GM21423 (cell line): ENCODE results near the gene KRT40.

ENCODE experiments used
- ATAC-seq: cut with Tn5 transposase; IDR thresholded peaks from one replicate; pipeline ENCODE4 v1.9.1; 2021; ENCODE audit warnings: mild to moderate bottlenecking, moderate library complexity; ENCODE audit not compliant: unreplicated experiment

The KRT40 gene

DNA sequence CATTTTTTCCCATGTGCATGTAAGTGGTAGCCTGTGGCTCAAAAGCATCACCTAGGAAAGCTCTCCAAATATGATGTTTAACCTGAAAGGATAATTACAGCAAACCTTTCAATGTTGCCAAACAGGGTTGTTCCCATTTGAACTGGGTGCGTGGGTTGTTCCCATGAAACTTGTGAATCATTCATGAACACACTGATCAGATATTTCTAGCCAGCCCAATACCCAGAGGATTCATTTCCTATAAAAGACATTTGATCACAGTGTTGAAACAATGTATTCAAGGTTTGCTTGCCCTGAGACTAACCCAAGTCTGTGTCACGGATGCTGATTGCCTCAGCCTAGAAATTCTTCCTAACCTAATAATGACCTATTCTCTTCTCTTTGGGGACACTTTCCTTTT, 30.2 kb downstream of the KRT40 start:
- ATAC-seq, result no peak

- ATAC-seq, result no peak
Observed at GRCh38 chr17:40952661-40953060, 31.5 kb downstream of the KRT40 start.

- ATAC-seq, result no peak
Observed at GRCh38 chr17:40952154-40952553, 32.0 kb downstream of the KRT40 start.

DNA sequence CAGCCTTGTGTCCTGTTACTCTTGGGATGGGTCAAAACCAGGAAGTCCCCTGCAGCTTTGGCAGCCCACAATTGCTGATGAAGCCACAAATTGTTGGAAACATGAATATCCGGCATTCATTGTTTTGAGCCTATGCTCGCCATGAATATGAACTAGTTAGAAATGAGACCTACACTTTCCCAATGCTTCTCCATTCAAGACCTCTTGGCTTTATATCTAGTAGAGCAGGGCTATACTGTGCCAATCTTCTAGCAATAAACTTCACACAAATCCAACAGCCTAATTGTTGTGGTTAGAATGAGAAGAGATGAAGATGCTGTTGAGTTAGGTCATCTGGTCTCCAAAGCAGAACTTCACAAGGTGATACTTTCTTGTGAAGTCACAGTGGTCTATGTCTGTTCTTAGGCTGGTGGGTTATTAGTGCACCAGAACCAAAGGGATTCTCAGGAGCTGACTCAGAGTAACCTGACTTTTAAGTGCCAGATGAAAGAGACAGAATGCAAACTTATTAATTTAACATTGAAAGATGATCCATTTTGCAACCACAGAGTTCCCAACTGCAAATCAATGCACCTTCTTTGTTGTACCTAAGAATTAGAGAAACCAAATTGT, 33.0 kb downstream of the KRT40 start:
- no peak for ATAC-seq

DNA sequence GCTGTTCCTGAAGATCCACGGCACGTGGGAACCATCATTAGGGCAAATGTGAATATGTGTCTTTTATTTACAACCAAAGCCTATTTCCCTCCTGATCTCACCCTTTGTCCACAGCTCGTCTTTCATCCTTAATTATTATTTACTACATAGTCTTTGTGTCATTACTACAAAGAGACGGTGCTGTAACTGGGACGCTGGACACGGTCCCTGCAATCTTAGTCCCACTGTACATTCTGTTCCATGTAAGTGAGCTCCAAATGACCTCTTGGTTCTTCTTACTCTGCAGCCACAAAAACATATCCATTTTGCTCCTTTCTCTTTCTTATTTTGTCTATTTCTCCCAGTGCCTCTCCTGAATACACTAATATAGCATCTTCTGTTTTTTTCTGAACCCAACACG, 34.0 kb downstream of the KRT40 start:
- no peak for ATAC-seq

- no peak for ATAC-seq
Observed at GRCh38 chr17:40949418-40949817, 34.7 kb downstream of the KRT40 start.

- no peak for ATAC-seq
Observed at GRCh38 chr17:40947929-40948328, 36.2 kb downstream of the KRT40 start.

- no peak for ATAC-seq
Observed at GRCh38 chr17:40945414-40945813, 38.7 kb downstream of the KRT40 start.

DNA sequence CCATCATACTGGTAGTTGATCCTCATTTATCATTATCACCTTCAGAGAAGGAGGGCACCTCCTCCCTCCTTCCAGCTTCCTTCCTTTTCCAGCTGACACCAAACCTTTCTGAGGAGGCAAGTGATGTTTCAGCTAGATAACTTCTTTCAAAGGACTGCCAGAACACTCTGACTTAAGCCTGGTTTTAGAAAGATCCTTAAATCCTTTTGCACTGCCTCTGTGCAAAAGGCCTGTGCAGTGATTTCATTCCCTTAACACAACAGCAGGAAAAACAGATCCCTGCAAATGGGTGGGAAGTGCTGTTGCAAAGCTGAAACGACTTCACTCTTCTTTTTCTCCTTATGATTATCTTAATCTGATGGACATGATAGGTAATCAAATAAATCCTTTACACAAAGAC, 39.6 kb downstream of the KRT40 start:
- no peak for ATAC-seq

DNA sequence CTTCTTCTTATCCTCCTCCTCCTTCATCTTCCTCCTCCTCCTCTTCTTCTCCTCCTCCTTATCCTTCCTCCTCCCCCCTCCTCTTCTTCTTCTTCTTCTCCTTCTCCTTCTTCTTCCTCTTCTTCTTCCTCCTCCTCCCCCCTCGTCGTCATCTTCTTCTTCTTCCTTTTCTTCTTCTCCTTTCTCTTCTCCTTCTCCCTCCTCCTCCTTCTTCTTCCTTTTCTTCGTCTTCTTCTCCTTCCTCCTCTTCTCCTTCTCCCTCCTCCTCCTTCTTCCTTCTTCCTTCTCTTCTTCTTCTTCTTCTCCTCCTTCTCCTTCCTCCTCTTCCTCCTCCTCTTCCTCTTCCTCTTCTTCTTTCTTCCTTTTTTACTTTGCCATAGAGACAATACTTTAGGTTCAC, 41.6 kb downstream of the KRT40 start:
- ATAC-seq, result no peak

- no peak for ATAC-seq
Observed at GRCh38 chr17:40940266-40940665, 43.9 kb downstream of the KRT40 start.

- no peak for ATAC-seq
Observed at GRCh38 chr17:40938981-40939380, 45.1 kb downstream of the KRT40 start.

- no peak for ATAC-seq
Observed at GRCh38 chr17:40937384-40937819, 46.7 kb downstream of the KRT40 start, which contains the start of gene KRT23. Gene KRT23 (minus strand): TSS chr17:40937646. CDS start chr17:40936603, 1,043 bp downstream.

- no peak for ATAC-seq
Observed at GRCh38 chr17:40936976-40937375, 47.1 kb downstream of the KRT40 start.

DNA sequence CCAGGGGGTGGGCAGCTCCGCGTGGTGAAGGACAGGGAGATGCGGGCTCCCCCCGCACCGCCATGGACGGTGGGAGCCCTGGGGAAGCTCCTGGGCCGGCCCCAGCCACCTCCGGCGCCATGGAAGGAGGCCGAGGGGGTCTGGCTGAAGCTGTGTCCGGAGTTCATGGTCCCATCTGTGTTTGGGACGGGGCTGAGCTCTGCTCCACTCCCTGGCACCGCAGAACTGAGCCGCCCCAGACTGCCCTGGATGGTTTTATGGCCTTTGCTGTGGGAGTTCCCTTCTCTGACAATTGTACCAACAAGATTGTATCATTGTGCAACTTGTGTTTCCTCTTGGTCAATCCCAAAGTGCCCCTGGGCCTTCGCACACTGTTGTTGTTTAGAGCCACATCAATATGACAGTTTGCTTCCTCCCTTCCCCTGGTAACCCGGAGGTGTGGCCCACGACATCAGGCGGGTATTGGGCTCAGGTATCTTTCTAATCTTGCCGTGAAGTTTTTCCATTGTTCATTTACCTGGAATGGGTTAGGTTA, 47.6 kb downstream of the KRT40 start:
- no peak for ATAC-seq

GRCh38 chr17:40935624-40936023, 48.5 kb downstream of the KRT40 start:
- ATAC-seq, result no peak

DNA sequence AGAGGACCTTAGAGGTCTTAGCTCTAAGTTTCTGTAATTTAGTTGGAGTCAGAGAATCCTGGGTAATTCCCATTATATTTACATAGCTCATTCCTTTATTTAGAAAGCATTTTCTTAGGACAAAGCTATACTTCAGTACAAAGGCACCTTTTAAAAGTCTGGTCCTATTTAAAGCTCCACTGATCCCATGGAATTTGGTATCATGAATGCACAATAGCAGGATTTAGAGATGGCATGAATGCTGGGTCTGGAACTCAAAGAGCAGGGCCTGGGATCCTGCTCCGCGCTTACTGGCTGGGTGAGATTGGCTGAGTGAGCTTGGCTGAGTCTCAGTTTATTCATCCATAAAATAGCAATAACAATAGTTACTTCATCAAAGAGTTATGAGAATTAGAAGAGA, 51.5 kb downstream of the KRT40 start:
- ATAC-seq, result no peak

GRCh38 chr17:40931311-40931710, 52.8 kb downstream of the KRT40 start:
- no peak for ATAC-seq
